Measurements from ENCODE around the gene PTGDR2.
A peak's percentile ranks its signal among the peaks of the same experiment; 100 is the strongest.

Gene PTGDR2

GRCh38 chr11:60858731-60859464 lies 3.1 kb upstream of the PTGDR2 start:
- DNase-seq, result peak; percentile 41

GRCh38 chr11:60858236-60858635 lies 2.5 kb upstream of the PTGDR2 start:
- no peak for DNase-seq

- no peak for DNase-seq
Measured at GRCh38 chr11:60857378-60858232, 1.9 kb upstream of the PTGDR2 start.

DNA sequence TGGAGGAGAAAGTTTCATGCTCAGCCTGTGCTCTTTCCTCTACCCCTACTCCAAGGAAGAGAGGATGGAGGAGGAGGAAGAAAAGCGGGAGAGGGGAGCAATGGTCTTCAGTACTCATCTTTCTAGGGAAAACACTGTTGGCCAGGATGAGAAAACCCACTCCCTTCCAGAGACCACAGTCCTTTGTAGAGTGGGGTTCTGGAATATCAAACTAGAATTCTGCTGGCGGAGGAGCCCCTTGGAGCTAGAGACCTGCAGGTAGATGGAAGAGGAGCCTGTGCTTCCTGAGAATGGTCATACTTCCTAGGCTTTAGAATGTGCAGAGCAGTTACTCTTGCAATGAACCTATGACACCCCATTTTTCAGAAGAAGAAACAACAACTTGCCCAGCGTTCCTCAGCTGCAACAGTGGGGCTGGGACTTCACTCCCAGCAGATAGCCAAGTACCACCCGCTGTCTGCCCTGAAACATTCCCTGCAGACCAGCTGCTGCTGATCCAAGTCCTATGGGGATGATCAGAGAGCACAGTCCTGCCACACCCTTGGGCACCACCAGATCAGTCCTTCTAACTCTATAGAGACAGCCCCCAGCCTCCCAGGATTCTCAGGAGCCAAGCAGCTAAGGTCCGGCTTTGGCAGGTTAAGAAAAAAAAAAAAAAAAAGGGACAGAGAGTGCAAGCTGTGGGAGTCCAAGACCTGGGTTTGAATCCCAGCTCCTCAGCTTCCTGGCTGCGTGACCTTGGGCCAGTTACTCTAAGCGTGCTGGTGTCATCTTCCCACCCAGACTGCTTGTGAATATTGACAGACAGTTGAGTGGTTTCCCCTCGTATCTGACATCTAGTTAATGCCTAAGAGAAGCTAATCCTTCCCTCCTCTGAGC lies 664 bp downstream of the PTGDR2 start:
- no peak for DNase-seq

DNA sequence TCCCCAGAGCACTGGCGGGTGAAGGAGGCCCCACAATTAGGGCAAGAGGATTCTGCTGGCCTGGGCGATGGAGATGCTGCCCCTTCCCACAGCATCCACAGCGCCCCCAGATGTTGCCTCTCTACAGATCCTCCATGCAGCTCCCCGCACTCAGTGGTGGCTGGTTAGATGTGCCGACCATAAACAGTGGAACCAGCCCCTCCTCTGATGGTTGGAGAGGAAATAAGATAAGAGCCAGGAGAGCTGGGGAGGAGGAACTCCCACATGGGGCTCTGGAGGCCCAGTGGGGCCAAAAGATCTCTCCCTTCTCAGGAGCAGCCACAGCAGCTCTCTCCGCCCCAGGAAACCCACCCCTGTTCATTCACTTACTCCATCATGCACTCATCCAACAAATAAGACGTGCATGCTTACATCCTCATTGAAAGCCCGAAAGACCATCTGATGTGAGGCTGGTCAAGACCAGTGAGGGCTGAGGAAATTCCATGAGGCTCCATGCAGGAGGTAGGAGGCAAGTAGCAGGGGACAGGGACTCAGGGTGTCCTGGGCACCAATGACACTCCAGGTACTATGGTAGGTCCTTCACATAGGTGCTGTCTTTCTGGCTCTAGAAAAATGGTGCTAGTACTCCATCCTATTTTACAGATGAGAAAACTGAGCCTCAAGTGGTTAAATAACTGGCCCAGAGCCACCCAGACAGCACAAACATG lies 1.5 kb downstream of the PTGDR2 start:
- DNase-seq, result no peak

GRCh38 chr11:60852982-60853950 lies 2.5 kb downstream of the PTGDR2 start:
- DNase-seq, result no peak

DNA sequence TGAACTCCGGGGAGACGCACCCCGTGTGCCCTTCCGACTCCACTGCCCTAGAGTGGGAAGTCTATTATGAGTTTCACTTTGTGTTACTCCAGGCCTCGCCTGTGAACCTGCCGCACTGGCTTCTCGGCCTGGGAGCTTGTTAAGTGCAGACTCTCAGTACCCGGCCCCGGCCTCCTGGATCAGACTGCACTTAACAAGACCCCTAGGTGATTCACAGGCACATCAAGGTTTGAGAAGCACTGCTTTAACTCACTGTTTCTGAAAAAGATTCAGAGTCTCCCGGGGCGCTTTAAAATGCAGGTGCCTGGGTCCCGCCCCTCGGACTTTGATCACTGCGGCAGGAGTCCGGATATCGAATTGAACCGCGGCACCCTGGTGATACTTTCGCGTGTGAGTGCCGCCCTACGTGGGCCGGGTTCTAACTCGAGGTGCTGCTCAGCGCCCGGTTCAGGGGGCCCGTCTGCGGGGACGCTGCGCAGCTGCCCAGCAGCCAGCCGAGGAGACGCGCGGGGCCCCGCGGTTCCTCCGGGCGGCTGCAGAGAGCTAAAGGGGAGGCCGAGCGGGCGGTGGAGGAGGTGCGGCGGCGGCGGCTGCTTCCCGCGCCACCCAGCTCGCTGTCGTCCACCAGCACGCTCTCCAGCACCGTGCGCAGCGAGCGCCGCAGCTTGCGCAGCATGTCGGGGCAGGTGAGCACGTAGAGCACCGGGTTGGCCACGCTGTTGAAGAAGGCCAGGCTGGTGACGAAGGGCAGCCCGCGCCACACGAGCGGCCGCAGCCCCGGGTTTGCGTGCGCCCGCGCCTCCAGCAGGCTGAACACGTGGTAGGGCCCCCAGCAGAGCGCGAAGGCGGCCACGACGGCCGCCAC lies 3.4 kb downstream of the PTGDR2 start:
- DNase-seq, result no peak

GRCh38 chr11:60851327-60852104 lies 4.2 kb downstream of the PTGDR2 start:
- DNase-seq, result no peak

GRCh38 chr11:60849641-60850520 lies 5.9 kb downstream of the PTGDR2 start:
- DNase-seq, result no peak

DNA sequence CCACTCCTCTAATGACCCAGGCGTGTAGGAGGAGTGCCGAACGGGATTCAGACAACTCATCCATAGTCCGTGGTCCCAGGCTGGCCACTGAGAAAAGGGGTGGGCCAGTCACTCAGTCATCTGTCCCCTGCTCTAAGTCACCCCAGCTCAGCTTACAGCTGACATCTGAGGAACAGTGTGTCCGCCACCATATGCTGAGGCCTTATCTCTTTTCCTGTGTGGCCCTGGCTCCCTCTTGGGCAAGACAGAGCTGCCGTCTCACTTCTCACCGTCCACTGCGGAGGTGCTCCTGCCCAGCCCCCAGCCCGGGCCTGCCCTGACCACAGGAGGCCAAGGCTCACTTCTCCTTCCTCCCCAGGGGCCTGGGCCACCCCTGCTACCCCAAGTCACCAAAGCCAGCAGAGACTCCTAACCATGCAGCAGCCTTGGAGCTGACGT lies 7.0 kb downstream of the PTGDR2 start:
- no peak for DNase-seq

GRCh38 chr11:60847896-60848295 lies 7.9 kb downstream of the PTGDR2 start:
- DNase-seq, result no peak

GRCh38 chr11:60847281-60847680 lies 8.5 kb downstream of the PTGDR2 start:
- DNase-seq, result no peak

GRCh38 chr11:60845338-60845737 lies 10.4 kb downstream of the PTGDR2 start:
- DNase-seq, result no peak

- no peak for DNase-seq
Measured at GRCh38 chr11:60844870-60845221, 10.9 kb downstream of the PTGDR2 start.

DNA sequence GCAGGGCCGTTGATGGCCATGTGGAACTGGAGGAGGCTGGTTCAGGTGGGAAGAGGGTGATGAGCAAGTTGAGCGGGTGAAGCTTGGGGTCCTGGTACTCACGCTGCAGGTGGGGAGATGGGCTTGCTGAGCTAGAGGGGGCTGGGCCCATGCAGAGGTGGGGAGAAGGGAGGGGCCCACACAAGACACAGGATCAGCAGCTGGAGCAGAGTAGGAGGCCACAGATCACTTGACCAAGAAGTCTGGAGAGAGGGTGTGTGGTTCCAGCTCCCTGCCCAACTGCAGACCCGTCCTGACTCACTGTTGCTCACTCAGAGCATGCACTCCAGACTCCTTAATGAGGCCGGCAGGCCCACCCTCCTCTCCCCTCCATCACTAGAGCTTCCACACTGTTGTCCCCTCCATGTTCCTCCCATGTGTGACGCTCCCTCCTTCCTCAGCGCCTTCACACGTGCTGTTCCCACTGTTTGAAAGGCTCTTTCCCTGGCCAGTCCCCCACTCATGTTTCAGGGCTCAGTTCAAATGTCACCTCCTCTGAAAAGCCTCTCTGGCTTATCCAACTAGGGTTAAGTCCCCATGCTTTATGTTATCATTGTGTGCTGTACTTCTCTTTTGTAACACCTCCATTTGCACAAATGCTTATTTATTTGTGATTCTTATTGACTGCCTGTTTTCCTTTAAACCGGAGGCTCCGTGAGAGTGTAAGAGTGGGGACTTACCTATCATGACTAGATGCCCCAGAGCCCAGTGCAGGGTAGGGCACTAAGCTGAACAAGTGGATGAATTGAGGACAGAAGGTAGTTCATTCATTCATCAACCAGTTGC lies 11.5 kb downstream of the PTGDR2 start:
- no peak for DNase-seq

DNA sequence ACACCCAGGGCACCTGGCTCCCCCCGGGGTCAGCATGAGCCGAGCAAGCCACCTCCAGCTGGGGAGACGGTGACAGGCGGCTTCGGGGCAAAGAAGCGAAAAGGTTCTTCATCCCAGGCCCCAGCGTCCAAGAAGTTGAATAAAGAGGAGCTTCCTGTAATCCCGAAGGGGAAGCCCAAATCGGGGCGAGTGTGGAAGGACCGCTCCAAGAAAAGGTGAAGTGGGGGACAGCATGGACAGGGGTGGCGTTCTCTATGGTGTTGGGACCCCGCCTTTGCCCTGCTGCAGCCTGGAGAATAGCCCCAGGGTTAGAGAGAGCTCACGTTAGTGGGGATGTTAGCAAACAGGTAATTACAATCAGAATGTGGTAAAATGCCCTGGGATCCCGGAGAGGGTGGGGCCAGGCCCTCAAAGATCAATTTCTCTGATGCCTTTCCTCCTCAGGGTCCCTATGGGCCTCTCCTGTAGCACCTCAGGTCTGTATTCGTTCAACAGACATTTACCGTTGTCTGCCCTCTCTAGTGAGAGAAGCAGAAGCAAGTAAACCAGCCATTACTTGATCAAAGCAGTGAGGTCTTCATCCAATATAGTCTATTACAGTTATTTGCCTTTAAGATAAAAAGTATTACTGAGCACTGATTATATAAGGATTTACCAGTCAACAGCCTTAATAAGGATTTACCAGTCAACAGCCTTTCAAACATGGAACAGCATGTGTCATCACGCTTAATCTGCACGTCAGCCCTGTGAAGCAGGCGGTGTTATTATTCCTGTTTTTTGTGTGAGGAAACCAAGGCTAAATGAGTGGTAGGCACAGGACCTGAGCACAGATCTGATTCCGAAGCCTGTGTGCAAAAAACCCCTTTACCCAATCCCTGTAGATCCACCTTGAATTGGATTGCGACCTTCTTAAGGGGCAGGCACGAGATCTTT lies 12.8 kb downstream of the PTGDR2 start:
- no peak for DNase-seq
